A673 (cell line): Measurements from ENCODE around the gene MLXIP. TPM values are rescaled to one million over a fixed set of nuclear protein-coding genes. Genes with fewer than 3 reads are reported as not detected.

Experiments used
- BruUV-seq: library from RNA; stranded (reverse); fragments of 400-500 nt; replicated peaks from 2 replicates; lab custom pipeline; 2021; lab: Mats Ljungman, UMichigan
- CTCF ChIA-PET: fragments of 300-600 bp; sonication (Branson Sonifier 250); formaldehyde crosslinking; loops from one replicate; lab custom pipeline; 2022; ENCODE audit warnings: antibody characterized with exemption; lab: Charles Lee
- POLR2A ChIA-PET: fragments of 300-600 bp; sonication (Branson Sonifier 250); formaldehyde crosslinking; loops from one replicate; lab custom pipeline; 2022; ENCODE audit warnings: antibody characterized with exemption; ENCODE audit not compliant: low non-redundant PET; lab: Charles Lee
- DNase-seq: peaks from one replicate; pipeline ENCODE4 v3.0.0-alpha.2; 2015; ENCODE audit warnings: low spot score
- H3K27ac ChIP-seq: fragments of 200-600 bp; sonication (generic); 2 replicates; pipeline ENCODE4 v1.5.1; 2016; ENCODE audit warnings: mixed run types, low read depth, mild to moderate bottlenecking, mixed read lengths, antibody characterized with exemption, low read length; ENCODE audit not compliant: poor library complexity, severe bottlenecking
- H3K27me3 ChIP-seq: fragments of 200-600 bp; sonication (generic); replicated peaks from 2 replicates; pipeline ENCODE4 v1.6.1; 2017; ENCODE audit warnings: mixed run types, low read depth, mild to moderate bottlenecking, mixed read lengths, antibody characterized with exemption, low read length; ENCODE audit not compliant: insufficient read depth, poor library complexity
- H3K36me3 ChIP-seq: fragments of 200-600 bp; sonication (generic); 2 replicates; pipeline ENCODE4 v1.6.1; 2016; ENCODE audit warnings: mixed run types, mild to moderate bottlenecking, mixed read lengths, antibody characterized with exemption, low read length; ENCODE audit not compliant: insufficient read depth, poor library complexity, severe bottlenecking
- H3K4me1 ChIP-seq: fragments of 200-600 bp; sonication (generic); 2 replicates; pipeline ENCODE4 v1.6.1; 2017; ENCODE audit warnings: mixed run types, mild to moderate bottlenecking, mixed read lengths, antibody characterized with exemption, low read length; ENCODE audit not compliant: insufficient read depth, poor library complexity, severe bottlenecking
- H3K4me3 ChIP-seq: fragments of 200-600 bp; sonication (generic); 2 replicates; pipeline ENCODE4 v1.5.1; 2016; ENCODE audit warnings: low read depth, mixed run types, mild to moderate bottlenecking, mixed read lengths, low read length; ENCODE audit not compliant: poor library complexity, severe bottlenecking
- H3K9me3 ChIP-seq: fragments of 200-600 bp; sonication (generic); 2 replicates; pipeline ENCODE4 v1.6.1; 2016; ENCODE audit warnings: mixed run types, low read depth, mild to moderate bottlenecking, mixed read lengths, antibody characterized with exemption, low read length; ENCODE audit not compliant: poor library complexity, severe bottlenecking
- CTCF ChIP-seq: fragments of 300-800, 200-600 bp; sonication (generic); conservative IDR thresholded peaks from 2 replicates; pipeline ENCODE4 v1.5.1; 2017; ENCODE audit warnings: low read depth, mild to moderate bottlenecking, antibody characterized with exemption, low read length, moderate library complexity, mixed read lengths
- EZH2 ChIP-seq: fragments of 200-600 bp; sonication (generic); IDR thresholded peaks from 2 replicates; pipeline ENCODE4 v1.6.1; 2017; ENCODE audit warnings: borderline replicate concordance, low read depth, mild to moderate bottlenecking, mixed read lengths, antibody characterized with exemption, low read length; ENCODE audit not compliant: poor library complexity, severe bottlenecking
- intact Hi-C: fragments of 100-400 bp; cut with micrococcal nuclease; formaldehyde crosslinking; loops from one replicate; pipeline ENCODE4 v1.10.0; 2022; ENCODE audit not compliant: unreplicated experiment
- total RNA-seq: library from RNA; stranded (reverse); gene quantifications from 2 replicates; pipeline ENCODE4 v1.2.3, GENCODE V29; 2021

Gene MLXIP
- total RNA-seq, 1 experiment from 2014 or later, result 32.7 TPM

- POLR2A ChIA-PET, result no interaction called here
- no peaks in the 10 kb centered on the region for H3K4me1 ChIP-seq
- no peak overlapping the region for H3K27ac ChIP-seq
- H3K27me3 ChIP-seq, result no peaks in the 10 kb centered on the region
- no peak overlapping the region for H3K4me3 ChIP-seq
- DNase-seq, result no peak
- no TSS peak for BruUV-seq
- intact Hi-C loops, result no loop called here
- TF ChIP-seq CTCF, result no peak
- no peak for TF ChIP-seq EZH2
- no peaks in the 10 kb centered on the region for H3K9me3 ChIP-seq
- no peaks in the 10 kb centered on the region for H3K36me3 ChIP-seq
- CTCF ChIA-PET, result no interaction called here
Observed at GRCh38 chr12:122087431-122088178, 9.0 kb downstream of the MLXIP start.

DNA sequence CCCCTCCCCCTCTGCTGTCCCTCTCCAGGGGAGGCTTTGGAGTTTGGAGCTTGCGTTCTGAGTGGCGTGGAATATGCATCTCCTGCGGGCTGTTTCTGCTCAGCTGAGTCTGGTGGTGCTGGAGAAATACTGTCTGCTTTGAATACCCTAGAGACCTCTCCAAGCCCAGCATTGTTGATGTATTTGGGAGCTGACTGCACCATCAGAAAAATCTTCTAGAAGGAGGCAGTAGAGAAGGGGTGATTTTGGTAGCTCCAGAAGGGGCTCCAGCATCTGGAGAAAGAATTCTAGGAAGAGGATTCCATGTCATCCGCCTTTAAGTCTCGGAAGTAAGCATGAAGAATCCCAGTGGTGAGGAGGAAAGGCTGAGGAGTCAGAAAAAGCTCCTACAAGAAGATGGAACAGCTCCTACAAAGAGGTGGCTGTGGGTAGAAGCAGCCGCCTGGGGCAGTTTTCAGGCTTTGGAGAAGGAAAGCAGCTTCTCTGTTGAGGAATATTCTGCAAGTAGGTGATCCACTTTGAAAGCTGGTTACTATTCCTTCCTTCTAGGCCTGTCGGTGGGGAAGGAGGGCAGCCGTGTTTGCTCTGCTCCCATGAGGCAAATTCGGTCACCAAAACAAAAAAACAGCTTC is 9.7 kb downstream of the MLXIP start:
- intact Hi-C loops, result no loop called here
- no peaks in the 10 kb centered on the region for H3K4me1 ChIP-seq
- POLR2A ChIA-PET, result no interaction called here
- H3K9me3 ChIP-seq, result no peaks in the 10 kb centered on the region
- H3K4me3 ChIP-seq, result no peak overlapping the region
- H3K27me3 ChIP-seq, result no peaks in the 10 kb centered on the region
- H3K36me3 ChIP-seq, result no peaks in the 10 kb centered on the region
- CTCF ChIA-PET, result no interaction called here
- TF ChIP-seq CTCF, result no peak
- TF ChIP-seq EZH2, result no peak
- H3K27ac ChIP-seq, result no peak overlapping the region
- BruUV-seq, result no TSS peak
- DNase-seq, result no peak

- intact Hi-C loops, result no loop called here
- no peak for DNase-seq
- H3K4me1 ChIP-seq, result no peaks in the 10 kb centered on the region
- no peaks in the 10 kb centered on the region for H3K9me3 ChIP-seq
- TF ChIP-seq CTCF, result no peak
- no peak for TF ChIP-seq EZH2
- ChIA-PET POLR2A (no interaction called here), CTCF (no interaction called here)
- no peak overlapping the region for H3K27ac ChIP-seq
- no peaks in the 10 kb centered on the region for H3K36me3 ChIP-seq
- no peaks in the 10 kb centered on the region for H3K27me3 ChIP-seq
- H3K4me3 ChIP-seq, result no peak overlapping the region
- BruUV-seq, result no TSS peak
Observed at GRCh38 chr12:122089077-122089476, 10.5 kb downstream of the MLXIP start.
